K562 (cell line): ENCODE measurements around the gene WDR76. TPM values are rescaled to one million over a fixed set of nuclear protein-coding genes. Genes with fewer than 3 reads are reported as not detected.

Experiments used
- ARID2 ChIP-seq: fragments of 450-650 bp; IDR thresholded peaks from 2 replicates; pipeline ENCODE4 v1.6.1; 2017; ENCODE audit warnings: antibody characterized with exemption, mild to moderate bottlenecking
- CHAMP1 ChIP-seq: fragments of 450-650 bp; IDR thresholded peaks from 2 replicates; pipeline ENCODE4 v1.6.1; 2016; ENCODE audit warnings: mild to moderate bottlenecking
- E2F8 ChIP-seq: fragments of 450-650 bp; IDR thresholded peaks from 2 replicates; pipeline ENCODE4 v1.7.1; 2018; ENCODE audit warnings: mild to moderate bottlenecking, low read depth; ENCODE audit not compliant: partially characterized antibody
- ELF4 ChIP-seq: fragments of 450-650 bp; formaldehyde crosslinking; IDR thresholded peaks from 2 replicates; pipeline ENCODE4 v1.4.0; 2022; ENCODE audit warnings: missing genetic modification characterization
- HDAC6 ChIP-seq: IDR thresholded peaks from 2 replicates; pipeline ENCODE4 v1.6.1; 2012; ENCODE audit warnings: low read depth, mild to moderate bottlenecking, control low read depth, inconsistent platforms, low read length, moderate library complexity
- LARP7 ChIP-seq: fragments of 450-650 bp; IDR thresholded peaks from 2 replicates; pipeline ENCODE4 v1.6.1; 2016
- NCOA2 ChIP-seq, 2 experiments: fragments of 450-650 bp; IDR thresholded peaks; 2 replicates each; pipeline ENCODE4 v1.6.1; 2018; ENCODE audit warnings: mild to moderate bottlenecking in 2 of 2, moderate library complexity in 1 of 2; ENCODE audit not compliant: partially characterized antibody in 2 of 2
- RFX7 ChIP-seq: fragments of 250-450 bp; sonication (Bioruptor Pico); IDR thresholded peaks from 2 replicates; pipeline ENCODE4 v1.5.1; 2021; ENCODE audit warnings: mild to moderate bottlenecking
- SIN3B ChIP-seq: fragments of 450-650 bp; IDR thresholded peaks from 2 replicates; pipeline ENCODE4 v1.6.1; 2017; ENCODE audit warnings: low read depth, mild to moderate bottlenecking, moderate library complexity
- SMARCE1 ChIP-seq: fragments of 450-650 bp; IDR thresholded peaks from 2 replicates; pipeline ENCODE4 v1.7.1; 2016; ENCODE audit warnings: mild to moderate bottlenecking
- SRSF1 ChIP-seq: fragments of 200-400 bp; formaldehyde crosslinking; IDR thresholded peaks from 2 replicates; pipeline ENCODE4 v1.6.1; 2017; ENCODE audit warnings: mild to moderate bottlenecking, low read depth, low read length, moderate library complexity
- TAF15 ChIP-seq: fragments of 200-400 bp; formaldehyde crosslinking; IDR thresholded peaks from 2 replicates; pipeline ENCODE4 v1.6.1; 2017; ENCODE audit warnings: mild to moderate bottlenecking, low read depth, low read length, moderate library complexity
- ZNF212 ChIP-seq: fragments of 450-650 bp; formaldehyde crosslinking; IDR thresholded peaks from 2 replicates; pipeline ENCODE4 v1.4.0; 2020; ENCODE audit warnings: mild to moderate bottlenecking
- ZNF224 ChIP-seq: sonication (generic); formaldehyde crosslinking; IDR thresholded peaks from 2 replicates; pipeline ENCODE4 v1.8.0; 2022; ENCODE audit warnings: mild to moderate bottlenecking, missing genetic modification reagents
- ZNF311 ChIP-seq: fragments of 250-450 bp; sonication (Bioruptor Pico); IDR thresholded peaks from 2 replicates; pipeline ENCODE4 v1.4.0; 2020; ENCODE audit warnings: mild to moderate bottlenecking, moderate library complexity
- ZNF707 ChIP-seq: fragments of 250-450 bp; sonication (Bioruptor Pico); conservative IDR thresholded peaks from 2 replicates; pipeline ENCODE4 v1.8.0; 2022; ENCODE audit warnings: inconsistent platforms, mild to moderate bottlenecking, moderate library complexity
- polyA plus RNA-seq, 8 experiments: library from polyadenylated mRNA; depleted of rRNA in 4 of 8; stranded (reverse) in 5 of 8; unstranded in 3 of 8; fragments of >200 nt; fragmentation: Nextera tagmentation in 2 of 8; fragmentation: Illumina TruSeq in 1 of 8; extraction: Ambion mirVana in 2 of 8; extraction: Trizol in 1 of 8; gene quantifications; 2 replicates each; pipeline versions ENCODE4 v1.2.1 to v1.2.3, GENCODE V29; 2011 to 2014; ENCODE audit warnings: inconsistent platforms in 1 of 8, missing spikeins in 1 of 8
- total RNA-seq, 7 experiments: library from RNA; depleted of rRNA in 6 of 7; stranded (reverse); fragments of >200 nt in 6 of 7; fragmentation: Illumina TruSeq in 2 of 7; extraction: Trizol in 2 of 7; gene quantifications; 2 replicates each; pipeline versions ENCODE4 v1.2.1 to v1.2.3, GENCODE V29; 2011 to 2021; ENCODE audit warnings: low replicate concordance in 1 of 7
- TF ChIP-seq, protein P1 (sequence below): fragments of 250-450 bp; sonication (Bioruptor Pico); IDR thresholded peaks from 2 replicates; pipeline ENCODE4 v1.4.0; 2020; ENCODE audit warnings: mild to moderate bottlenecking, moderate library complexity
- TF ChIP-seq, protein P2 (sequence below): sonication (generic); formaldehyde crosslinking; IDR thresholded peaks from 2 replicates; pipeline ENCODE4 v1.8.1; 2023; ENCODE audit warnings: mild to moderate bottlenecking, missing genetic modification reagents

Gene WDR76
- total and polyA plus RNA-seq, 9 of the 15 experiments (the other 6 are each of a cell fraction or from before 2014, with no cell fraction given), result 9.8 to 69.5 (median 44.4) TPM

GRCh38 chr15:43824302-43825246, 2.2 kb upstream of the WDR76 start, which contains the start of gene MFAP1 (continued):
- TF ChIP-seq CHAMP1, result no peak
- TF ChIP-seq SMARCE1, result 0 out of 2 replicates have a peak, but pooled peaks have one; percentile 57
- TF ChIP-seq HDAC6, result no peak
- 0 out of 2 replicates have a peak, but pooled peaks have one; percentile 33 for TF ChIP-seq ARID2
- TF ChIP-seq TAF15, result no peak
- peak; percentile 65 for TF ChIP-seq ZNF707 (CRISPR knock-in tag)
- TF ChIP-seq, protein P1, sequence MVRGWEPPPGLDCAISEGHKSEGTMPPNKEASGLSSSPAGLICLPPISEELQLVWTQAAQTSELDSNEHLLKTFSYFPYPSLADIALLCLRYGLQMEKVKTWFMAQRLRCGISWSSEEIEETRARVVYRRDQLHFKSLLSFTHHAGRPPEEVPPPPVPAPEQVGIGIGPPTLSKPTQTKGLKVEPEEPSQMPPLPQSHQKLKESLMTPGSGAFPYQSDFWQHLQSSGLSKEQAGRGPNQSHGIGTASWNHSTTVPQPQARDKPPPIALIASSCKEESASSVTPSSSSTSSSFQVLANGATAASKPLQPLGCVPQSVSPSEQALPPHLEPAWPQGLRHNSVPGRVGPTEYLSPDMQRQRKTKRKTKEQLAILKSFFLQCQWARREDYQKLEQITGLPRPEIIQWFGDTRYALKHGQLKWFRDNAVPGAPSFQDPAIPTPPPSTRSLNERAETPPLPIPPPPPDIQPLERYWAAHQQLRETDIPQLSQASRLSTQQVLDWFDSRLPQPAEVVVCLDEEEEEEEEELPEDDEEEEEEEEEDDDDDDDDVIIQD (CRISPR knock-in tag), result no peak
- TF ChIP-seq ZNF224 (CRISPR knock-in tag), result no peak
- peak; percentile 53 for TF ChIP-seq SIN3B
- TF ChIP-seq E2F8, result peak; percentile 99
- TF ChIP-seq LARP7, result peak; percentile 85; the same call in 1 of the 2 replicates
- TF ChIP-seq ZNF311, result no peak
- no peak for TF ChIP-seq RFX7
- no peak for TF ChIP-seq ZNF212
- no peak for TF ChIP-seq NCOA2 (IDR thresholded peaks at IDR 0.05; ENCODE audit: partially characterized antibody in 2 of 2)
- TF ChIP-seq, protein P2, sequence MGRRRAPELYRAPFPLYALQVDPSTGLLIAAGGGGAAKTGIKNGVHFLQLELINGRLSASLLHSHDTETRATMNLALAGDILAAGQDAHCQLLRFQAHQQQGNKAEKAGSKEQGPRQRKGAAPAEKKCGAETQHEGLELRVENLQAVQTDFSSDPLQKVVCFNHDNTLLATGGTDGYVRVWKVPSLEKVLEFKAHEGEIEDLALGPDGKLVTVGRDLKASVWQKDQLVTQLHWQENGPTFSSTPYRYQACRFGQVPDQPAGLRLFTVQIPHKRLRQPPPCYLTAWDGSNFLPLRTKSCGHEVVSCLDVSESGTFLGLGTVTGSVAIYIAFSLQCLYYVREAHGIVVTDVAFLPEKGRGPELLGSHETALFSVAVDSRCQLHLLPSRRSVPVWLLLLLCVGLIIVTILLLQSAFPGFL (CRISPR knock-in tag), result no peak
- TF ChIP-seq ELF4 (CRISPR knock-in tag), result 0 out of 2 replicates have a peak, but pooled peaks have one; percentile 24
- no peak for TF ChIP-seq SRSF1
